ENCODE results near the gene CFLAR.
"Not testable (repeated sequence)": the region's sequence is repeated elsewhere in the genome, so short reads cannot be mapped to it uniquely, and the experiment has no call there.

The CFLAR gene

GRCh38 chr2:201182650-201183364 is 66.8 kb downstream of the CFLAR start, which contains the start of gene CASP10:
Gene CASP10 (plus strand): TSS chr2:201183141. CDS start chr2:201185778, 2,637 bp downstream.
- Histone ChIP-seq H3K27ac (ENCODE audit: insufficient read depth, low read depth, low read length, poor library complexity, severe bottlenecking) (no peak within 1 kb of the TSS), H3K27me3 (ENCODE audit: control insufficient read depth, insufficient read depth, low read length, poor library complexity, severe bottlenecking) (no peaks in the 10 kb centered on the region)

GRCh38 chr2:201183365-201183727 is 67.4 kb downstream of the CFLAR start:
- Histone ChIP-seq H3K4me3 (ENCODE audit: insufficient read depth, low read depth, low read length) (no peak overlapping the region), H3K27me3 (ENCODE audit: control insufficient read depth, insufficient read depth, low read length, poor library complexity, severe bottlenecking) (no peaks in the 10 kb centered on the region), H3K27ac (ENCODE audit: insufficient read depth, low read depth, low read length, poor library complexity, severe bottlenecking) (no peak overlapping the region), H3K36me3 (ENCODE audit: control insufficient read depth, insufficient read depth, low read length) (no peaks in the 10 kb centered on the region), H3K4me1 (ENCODE audit: control insufficient read depth, insufficient read depth, low read length) (no peaks in the 10 kb centered on the region), H3K9me3 (ENCODE audit: control insufficient read depth, low read length) (no peaks in the 10 kb centered on the region)
- WGBS, 2 experiments = 90 to 92% methylated on average over 4 of the region's 4 CpGs

More at GRCh38 chr2:201182650-201183364, 66.8 kb downstream of the CFLAR start, which contains the start of gene CASP10:
- no peaks in the 10 kb centered on the region for H3K36me3 ChIP-seq (ENCODE audit: control insufficient read depth, insufficient read depth, low read length)
- no peaks in the 10 kb centered on the region for H3K4me1 ChIP-seq (ENCODE audit: control insufficient read depth, insufficient read depth, low read length)
- H3K4me3 ChIP-seq (ENCODE audit: insufficient read depth, low read depth, low read length) = no peak within 1 kb of the TSS
- 84 to 86% methylated on average over 11 of the region's 11 CpGs for WGBS, 2 experiments
- no peaks in the 10 kb centered on the region for H3K9me3 ChIP-seq (ENCODE audit: control insufficient read depth, low read length)

- not testable (repeated sequence) for H3K4me3 ChIP-seq (ENCODE audit: insufficient read depth, low read depth, low read length); H3K27me3 ChIP-seq (ENCODE audit: control insufficient read depth, insufficient read depth, low read length, poor library complexity, severe bottlenecking); H3K4me1 ChIP-seq (ENCODE audit: control insufficient read depth, insufficient read depth, low read length); H3K36me3 ChIP-seq (ENCODE audit: control insufficient read depth, insufficient read depth, low read length); H3K9me3 ChIP-seq (ENCODE audit: control insufficient read depth, low read length); H3K27ac ChIP-seq (ENCODE audit: insufficient read depth, low read depth, low read length, poor library complexity, severe bottlenecking)
- WGBS, 2 experiments = 84 to 96% methylated on average over 5 of the region's 5 CpGs
Measured at GRCh38 chr2:201183835-201184234, 67.9 kb downstream of the CFLAR start.

GRCh38 chr2:201184248-201184647 is 68.3 kb downstream of the CFLAR start:
- not testable (repeated sequence) for H3K27ac ChIP-seq (ENCODE audit: insufficient read depth, low read depth, low read length, poor library complexity, severe bottlenecking)
- WGBS, 2 experiments = 91 to 93% methylated on average over 6 of the region's 6 CpGs

GRCh38 chr2:201185863-201186262 is 69.9 kb downstream of the CFLAR start:
- no peak overlapping the region for H3K27ac ChIP-seq (ENCODE audit: insufficient read depth, low read depth, low read length, poor library complexity, severe bottlenecking)
- H3K27me3 ChIP-seq (ENCODE audit: control insufficient read depth, insufficient read depth, low read length, poor library complexity, severe bottlenecking) = no peaks in the 10 kb centered on the region
- WGBS, 2 experiments = 94 to 95% methylated on average over 4 of the region's 4 CpGs
- no peaks in the 10 kb centered on the region for H3K9me3 ChIP-seq (ENCODE audit: control insufficient read depth, low read length)
- no peaks in the 10 kb centered on the region for H3K4me1 ChIP-seq (ENCODE audit: control insufficient read depth, insufficient read depth, low read length)
- H3K36me3 ChIP-seq (ENCODE audit: control insufficient read depth, insufficient read depth, low read length) = no peaks in the 10 kb centered on the region
- no peak overlapping the region for H3K4me3 ChIP-seq (ENCODE audit: insufficient read depth, low read depth, low read length)

More at GRCh38 chr2:201184248-201184647, 68.3 kb downstream of the CFLAR start:
- H3K4me1 ChIP-seq (ENCODE audit: control insufficient read depth, insufficient read depth, low read length); H3K27me3 ChIP-seq (ENCODE audit: control insufficient read depth, insufficient read depth, low read length, poor library complexity, severe bottlenecking); H3K36me3 ChIP-seq (ENCODE audit: control insufficient read depth, insufficient read depth, low read length); H3K4me3 ChIP-seq (ENCODE audit: insufficient read depth, low read depth, low read length); H3K9me3 ChIP-seq (ENCODE audit: control insufficient read depth, low read length): not testable (repeated sequence)

- no peaks in the 10 kb centered on the region for H3K9me3 ChIP-seq (ENCODE audit: control insufficient read depth, low read length)
- no peaks in the 10 kb centered on the region for H3K4me1 ChIP-seq (ENCODE audit: control insufficient read depth, insufficient read depth, low read length)
- no peak overlapping the region for H3K27ac ChIP-seq (ENCODE audit: insufficient read depth, low read depth, low read length, poor library complexity, severe bottlenecking)
- no peak overlapping the region for H3K4me3 ChIP-seq (ENCODE audit: insufficient read depth, low read depth, low read length)
- 96% methylated on average over 5 of the region's 5 CpGs for WGBS, 2 experiments
- H3K27me3 ChIP-seq (ENCODE audit: control insufficient read depth, insufficient read depth, low read length, poor library complexity, severe bottlenecking) = no peaks in the 10 kb centered on the region
- no peaks in the 10 kb centered on the region for H3K36me3 ChIP-seq (ENCODE audit: control insufficient read depth, insufficient read depth, low read length)
Measured at GRCh38 chr2:201186982-201187381, 71.0 kb downstream of the CFLAR start.

- Histone ChIP-seq H3K27ac (ENCODE audit: insufficient read depth, low read depth, low read length, poor library complexity, severe bottlenecking) (no peak overlapping the region), H3K27me3 (ENCODE audit: control insufficient read depth, insufficient read depth, low read length, poor library complexity, severe bottlenecking) (no peaks in the 10 kb centered on the region), H3K4me3 (ENCODE audit: insufficient read depth, low read depth, low read length) (no peak overlapping the region), H3K9me3 (ENCODE audit: control insufficient read depth, low read length) (no peaks in the 10 kb centered on the region), H3K36me3 (ENCODE audit: control insufficient read depth, insufficient read depth, low read length) (no peaks in the 10 kb centered on the region), H3K4me1 (ENCODE audit: control insufficient read depth, insufficient read depth, low read length) (no peaks in the 10 kb centered on the region)
- 94 to 99% methylated on average over 4 of the region's 4 CpGs for WGBS, 2 experiments
Measured at GRCh38 chr2:201188449-201188848, 72.5 kb downstream of the CFLAR start.

GRCh38 chr2:201191132-201191875 is 75.3 kb downstream of the CFLAR start:
- Histone ChIP-seq H3K4me3 (ENCODE audit: insufficient read depth, low read depth, low read length) (no peak overlapping the region), H3K9me3 (ENCODE audit: control insufficient read depth, low read length) (no peaks in the 10 kb centered on the region), H3K27ac (ENCODE audit: insufficient read depth, low read depth, low read length, poor library complexity, severe bottlenecking) (no peak overlapping the region), H3K4me1 (ENCODE audit: control insufficient read depth, insufficient read depth, low read length) (no peaks in the 10 kb centered on the region), H3K36me3 (ENCODE audit: control insufficient read depth, insufficient read depth, low read length) (no peaks in the 10 kb centered on the region), H3K27me3 (ENCODE audit: control insufficient read depth, insufficient read depth, low read length, poor library complexity, severe bottlenecking) (no peaks in the 10 kb centered on the region)
- WGBS, 2 experiments = 87 to 90% methylated on average over 4 of the region's 4 CpGs

GRCh38 chr2:201194097-201194496 is 78.1 kb downstream of the CFLAR start:
- Histone ChIP-seq H3K4me1 (ENCODE audit: control insufficient read depth, insufficient read depth, low read length) (no peaks in the 10 kb centered on the region), H3K36me3 (ENCODE audit: control insufficient read depth, insufficient read depth, low read length) (no peaks in the 10 kb centered on the region), H3K4me3 (ENCODE audit: insufficient read depth, low read depth, low read length) (no peak overlapping the region), H3K27ac (ENCODE audit: insufficient read depth, low read depth, low read length, poor library complexity, severe bottlenecking) (no peak overlapping the region), H3K9me3 (ENCODE audit: control insufficient read depth, low read length) (no peaks in the 10 kb centered on the region), H3K27me3 (ENCODE audit: control insufficient read depth, insufficient read depth, low read length, poor library complexity, severe bottlenecking) (no peaks in the 10 kb centered on the region)
- 89 to 92% methylated on average over 3 of the region's 3 CpGs for WGBS, 2 experiments

GRCh38 chr2:201195331-201195730 is 79.4 kb downstream of the CFLAR start:
- H3K27me3 ChIP-seq (ENCODE audit: control insufficient read depth, insufficient read depth, low read length, poor library complexity, severe bottlenecking) = no peaks in the 10 kb centered on the region
- no peaks in the 10 kb centered on the region for H3K9me3 ChIP-seq (ENCODE audit: control insufficient read depth, low read length)
- H3K27ac ChIP-seq (ENCODE audit: insufficient read depth, low read depth, low read length, poor library complexity, severe bottlenecking) = no peak overlapping the region
- no peaks in the 10 kb centered on the region for H3K36me3 ChIP-seq (ENCODE audit: control insufficient read depth, insufficient read depth, low read length)
- WGBS, 2 experiments = 83 to 89% methylated on average over 3 of the region's 3 CpGs
- H3K4me3 ChIP-seq (ENCODE audit: insufficient read depth, low read depth, low read length) = no peak overlapping the region
- peaks cover 2% of the 10 kb centered on the region for H3K4me1 ChIP-seq (ENCODE audit: control insufficient read depth, insufficient read depth, low read length)

All from ectodermal cell (in vitro differentiated cells).